Breast epithelium (tissue), 3 donors: ENCODE results near the gene FLT4.

Experiments
- POLR2A ChIP-seq: fragments of 450-650 bp; IDR thresholded peaks from one replicate; pipeline ENCODE4 v1.6.1; 2016; ENCODE audit warnings: antibody characterized with exemption, mild to moderate bottlenecking, moderate library complexity
- POLR2AphosphoS5 ChIP-seq, 3 donors: sonication (generic); formaldehyde crosslinking; IDR thresholded peaks; one replicate each; pipeline ENCODE4 v1.6.1; 2017; ENCODE audit warnings: antibody characterized with exemption in 3 of 3
- TF ChIP-seq, protein P1 (sequence below), 3 donors: fragments of 450-650 bp; IDR thresholded peaks; one replicate each; pipeline ENCODE4 v1.5.1; 2016 to 2017; ENCODE audit warnings: antibody characterized with exemption in 3 of 3, mild to moderate bottlenecking in 3 of 3, moderate library complexity in 3 of 3

DNA sequence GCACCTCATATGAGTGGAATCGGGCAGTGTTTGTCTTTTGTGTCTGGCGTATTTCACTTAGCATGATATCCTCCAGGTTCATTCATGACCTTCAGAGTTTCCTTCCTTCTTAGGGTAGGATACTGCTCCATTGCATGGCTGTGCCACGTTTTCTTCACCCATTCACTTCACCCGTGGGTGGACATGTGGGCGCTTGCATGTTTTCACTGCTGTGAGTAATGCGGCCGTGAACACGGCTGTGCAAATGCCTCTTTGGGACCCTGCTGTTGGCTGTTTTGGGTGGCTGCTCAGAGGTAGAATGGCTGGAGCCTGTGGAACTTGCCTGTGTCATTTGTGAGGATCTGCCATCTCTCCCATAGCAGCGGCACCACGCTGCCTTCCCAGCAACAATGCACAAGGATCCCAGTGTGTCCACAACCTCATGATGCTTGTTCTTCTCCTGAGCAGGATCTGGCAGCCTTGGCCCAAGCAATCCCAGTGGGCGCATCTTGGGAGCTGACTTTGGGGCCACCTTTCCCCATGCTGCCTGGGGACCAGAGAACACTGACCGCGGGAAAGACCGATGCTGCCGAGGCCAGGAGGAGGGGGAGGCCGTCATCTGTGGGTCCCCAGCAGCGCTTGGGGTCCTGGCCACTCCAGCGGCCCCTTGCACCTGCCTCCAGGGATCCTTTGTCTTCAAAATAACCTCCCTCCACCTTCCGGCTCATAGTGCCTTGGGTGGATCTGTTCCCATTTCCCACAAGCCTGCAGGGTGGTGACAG, 55.8 kb downstream of the FLT4 start:
- TF ChIP-seq, protein P1, sequence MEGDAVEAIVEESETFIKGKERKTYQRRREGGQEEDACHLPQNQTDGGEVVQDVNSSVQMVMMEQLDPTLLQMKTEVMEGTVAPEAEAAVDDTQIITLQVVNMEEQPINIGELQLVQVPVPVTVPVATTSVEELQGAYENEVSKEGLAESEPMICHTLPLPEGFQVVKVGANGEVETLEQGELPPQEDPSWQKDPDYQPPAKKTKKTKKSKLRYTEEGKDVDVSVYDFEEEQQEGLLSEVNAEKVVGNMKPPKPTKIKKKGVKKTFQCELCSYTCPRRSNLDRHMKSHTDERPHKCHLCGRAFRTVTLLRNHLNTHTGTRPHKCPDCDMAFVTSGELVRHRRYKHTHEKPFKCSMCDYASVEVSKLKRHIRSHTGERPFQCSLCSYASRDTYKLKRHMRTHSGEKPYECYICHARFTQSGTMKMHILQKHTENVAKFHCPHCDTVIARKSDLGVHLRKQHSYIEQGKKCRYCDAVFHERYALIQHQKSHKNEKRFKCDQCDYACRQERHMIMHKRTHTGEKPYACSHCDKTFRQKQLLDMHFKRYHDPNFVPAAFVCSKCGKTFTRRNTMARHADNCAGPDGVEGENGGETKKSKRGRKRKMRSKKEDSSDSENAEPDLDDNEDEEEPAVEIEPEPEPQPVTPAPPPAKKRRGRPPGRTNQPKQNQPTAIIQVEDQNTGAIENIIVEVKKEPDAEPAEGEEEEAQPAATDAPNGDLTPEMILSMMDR (IDR thresholded peaks at IDR 0.05): no peak
- TF ChIP-seq POLR2A (no peak), POLR2AphosphoS5 (IDR thresholded peaks at IDR 0.05) (no peak)
